GM11168 (cell line): ENCODE measurements around the gene HTR4.
"Not testable (repeated sequence)": the region's sequence is repeated elsewhere in the genome, so short reads cannot be mapped to it uniquely, and the experiment has no call there.

Source experiments
- in situ Hi-C: fragments of 300-500 bp; cut with MboI; formaldehyde crosslinking; loops from one replicate; pipeline ENCODE4 v1.12.0; 2022; ENCODE audit warnings: low sequenced_read_pairs; ENCODE audit not compliant: unreplicated experiment

Gene HTR4

DNA sequence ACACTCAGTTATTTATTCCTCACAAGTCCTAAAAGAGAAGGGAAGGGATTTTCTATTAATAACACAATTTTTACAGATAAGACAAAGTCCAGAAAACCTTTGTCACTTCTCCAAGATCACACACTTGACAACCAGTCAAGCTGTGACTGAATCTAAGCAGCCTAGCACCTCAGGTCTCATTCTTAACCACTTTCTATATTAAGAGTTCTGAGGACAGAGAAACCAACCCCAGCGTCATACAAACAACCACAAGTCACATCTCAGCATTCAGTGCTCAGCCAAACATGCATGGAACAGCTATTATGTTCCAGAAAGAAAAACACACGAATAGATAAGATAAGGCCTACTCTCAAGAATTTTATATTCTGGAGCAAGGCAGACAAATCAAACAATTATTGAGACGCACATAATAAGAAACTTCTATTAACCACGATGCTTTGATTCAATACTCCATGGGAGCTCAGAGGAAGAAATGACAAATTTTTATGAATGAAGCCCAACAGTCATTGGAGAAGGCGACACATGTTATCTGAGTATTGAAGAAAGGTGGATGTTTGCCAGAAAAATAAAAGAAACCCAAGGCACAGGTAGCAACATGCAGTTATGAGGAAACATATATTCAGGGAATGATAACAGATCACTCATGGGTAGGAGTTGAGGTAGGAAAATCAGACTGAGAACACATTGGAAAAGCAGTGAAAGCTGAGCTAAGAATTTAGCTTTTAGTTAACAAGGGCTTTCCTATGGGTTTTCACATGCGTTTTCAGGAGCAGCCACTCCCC lies 113.1 kb downstream of the HTR4 start:
- in situ Hi-C loops, result no loop called here

DNA sequence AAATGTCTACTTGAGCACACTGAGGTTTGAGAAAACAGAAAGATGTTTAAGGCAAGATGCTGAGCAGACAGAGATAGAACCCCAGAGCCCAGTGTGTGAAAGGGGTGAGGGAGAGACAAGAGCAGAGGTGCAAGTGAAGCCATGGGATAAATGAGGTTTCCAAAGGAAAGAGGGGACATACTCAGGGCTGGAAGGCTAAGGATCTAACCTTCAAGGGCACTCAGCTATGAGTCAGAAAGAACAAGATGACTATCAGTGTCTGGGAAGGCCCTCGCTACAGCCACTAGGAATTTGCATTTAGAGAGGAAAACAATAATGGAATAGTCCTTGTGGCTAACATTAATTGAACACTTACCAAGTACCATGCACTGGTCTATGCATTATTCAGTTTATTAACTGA lies 113.7 kb downstream of the HTR4 start:
- in situ Hi-C loops, result no loop called here

DNA sequence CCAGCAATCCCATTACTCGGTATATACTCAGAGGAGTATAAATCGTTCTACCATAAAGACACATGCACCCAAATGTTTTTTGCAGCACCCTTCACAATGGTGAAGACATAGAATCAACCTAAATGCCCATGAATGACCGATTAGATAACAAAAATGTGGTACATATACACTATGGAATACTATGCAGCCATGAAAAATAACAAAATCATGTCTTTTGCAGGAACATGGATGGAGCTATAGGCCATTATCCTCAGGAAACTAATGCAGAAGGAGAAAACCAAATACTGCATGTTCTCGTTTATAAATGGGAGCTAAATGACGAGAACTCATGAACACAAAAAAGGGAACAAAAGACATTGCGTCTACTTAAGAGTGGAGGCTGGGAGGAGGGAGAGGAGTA lies 114.5 kb downstream of the HTR4 start:
- in situ Hi-C loops, result no loop called here

DNA sequence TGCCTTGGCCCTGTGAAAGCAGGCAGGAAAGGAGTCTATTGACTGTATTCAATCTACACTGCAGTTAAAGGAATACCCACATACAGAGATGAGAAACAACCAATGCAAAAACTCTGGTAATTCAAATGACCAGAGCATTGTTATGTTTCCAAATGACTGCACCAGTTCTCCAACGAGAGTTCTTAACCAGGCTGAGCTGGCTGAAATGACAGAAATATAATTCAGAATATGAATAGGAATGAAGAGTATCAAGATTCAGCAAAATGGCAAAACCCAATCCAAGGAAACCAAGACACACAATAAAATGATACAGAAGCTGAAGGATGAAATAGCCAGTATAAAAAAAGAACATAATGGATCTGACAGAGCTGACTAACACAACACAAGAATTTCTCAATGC lies 119.1 kb downstream of the HTR4 start:
- in situ Hi-C loops, result no loop called here

DNA sequence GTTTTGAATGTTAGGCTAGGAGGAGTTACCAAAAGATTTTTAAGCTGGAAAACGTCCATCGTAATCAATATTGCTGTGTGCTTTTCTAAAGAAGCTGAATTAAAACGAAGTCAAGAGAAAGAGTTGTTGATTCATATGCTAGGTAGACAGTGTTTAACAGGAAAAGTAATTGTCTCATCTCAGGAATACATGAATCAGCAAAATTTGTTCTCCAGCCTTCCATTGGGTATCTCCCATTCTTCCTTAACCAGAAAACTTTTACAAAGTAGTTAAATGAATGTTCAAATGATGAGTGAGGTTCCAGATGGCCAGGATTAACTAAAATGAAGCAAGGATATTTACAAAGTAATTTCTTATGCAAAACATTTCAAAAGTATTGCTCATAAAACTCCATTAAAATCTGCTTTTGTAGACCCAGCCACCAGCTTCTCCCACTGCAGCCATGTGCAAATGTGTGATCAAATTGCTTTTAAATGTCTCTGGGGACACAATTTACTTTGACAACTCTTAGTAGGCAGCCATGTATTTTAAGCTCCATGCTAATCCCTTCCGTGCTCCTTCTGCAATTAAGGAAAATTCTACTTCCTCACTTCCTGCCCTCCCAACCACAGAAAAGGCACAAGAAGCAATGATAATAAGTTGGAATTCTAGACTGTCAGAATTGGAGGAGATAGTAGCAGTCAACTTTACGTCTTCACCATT lies 121.2 kb downstream of the HTR4 start:
- in situ Hi-C loops, result no loop called here

DNA sequence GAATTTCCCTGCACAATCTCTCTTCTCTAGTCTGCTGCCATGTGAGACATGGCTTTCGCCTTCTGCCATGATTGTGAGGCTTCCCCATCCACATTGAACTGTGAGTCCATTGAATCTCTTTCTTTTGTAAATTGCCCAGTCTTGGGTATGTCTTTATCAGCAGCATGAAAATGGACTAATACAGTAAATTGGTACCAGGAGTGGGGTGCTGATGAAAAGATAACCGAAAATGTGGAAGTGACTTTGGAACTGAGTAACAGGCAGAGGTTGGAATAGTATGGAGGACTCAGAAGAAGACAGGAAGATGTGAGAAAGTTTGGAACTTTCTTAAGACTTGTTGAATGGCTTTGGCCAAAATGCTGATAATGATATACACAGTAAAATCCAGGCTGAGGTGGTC lies 124.9 kb downstream of the HTR4 start:
- in situ Hi-C loops, result not testable (repeated sequence)

DNA sequence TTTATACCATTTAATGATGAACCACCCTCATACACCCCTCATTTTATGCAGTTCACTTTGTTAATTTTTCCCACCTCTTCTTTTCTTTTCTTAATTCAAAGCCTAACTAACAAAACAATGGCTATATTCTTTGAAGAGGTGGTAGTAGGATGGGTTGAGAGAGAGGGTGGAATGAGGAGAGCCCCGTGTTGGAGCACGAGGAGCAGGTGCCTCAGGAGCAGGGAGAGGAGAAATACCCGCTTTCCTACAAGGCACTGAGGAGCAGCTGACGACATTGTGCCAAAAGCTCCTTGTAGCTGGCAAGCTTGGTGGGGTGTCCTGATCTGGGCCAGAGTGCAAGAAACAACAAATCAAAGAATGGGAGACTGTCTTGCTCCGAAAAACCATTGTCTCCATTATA lies 129.6 kb downstream of the HTR4 start:
- in situ Hi-C loops, result no loop called here

DNA sequence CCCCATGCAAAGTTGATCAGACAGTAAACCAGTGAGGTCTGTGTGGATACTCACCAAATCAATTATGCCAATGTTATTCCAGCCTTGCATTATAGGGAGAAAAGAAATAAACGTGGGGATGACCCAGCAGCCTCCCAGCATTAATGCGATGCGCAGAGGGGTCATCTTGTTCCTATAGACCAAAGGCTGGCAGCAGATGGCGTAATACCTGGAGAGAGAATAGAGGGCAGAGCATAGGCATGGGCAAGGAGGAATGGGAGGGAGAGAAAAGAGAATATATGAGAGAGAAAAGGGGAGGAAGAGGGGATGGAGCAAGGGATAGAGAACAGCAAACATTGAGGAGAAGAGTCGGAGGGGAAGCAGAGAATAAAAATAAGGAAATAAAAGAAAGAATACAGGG lies 131.2 kb downstream of the HTR4 start:
- in situ Hi-C loops, result no loop called here

DNA sequence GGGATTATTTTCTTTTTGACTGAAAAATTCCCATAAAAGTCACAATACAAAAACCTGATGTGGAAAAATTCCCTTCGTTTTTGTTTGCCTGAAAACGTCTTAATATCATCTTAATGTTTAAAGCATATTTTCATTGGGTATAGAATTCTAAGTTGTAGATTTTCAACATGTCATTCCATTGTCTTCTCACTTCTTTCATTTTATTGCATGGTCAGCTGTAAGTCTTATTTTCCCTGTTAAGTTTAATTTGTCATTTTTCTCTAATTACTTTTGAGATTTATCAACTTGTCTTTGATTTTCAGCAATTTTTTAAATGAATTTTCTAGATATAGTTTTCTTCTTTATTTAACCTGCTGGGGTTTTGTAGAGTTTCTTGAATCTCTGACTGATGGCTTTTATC lies 138.9 kb downstream of the HTR4 start:
- in situ Hi-C loops, result no loop called here

DNA sequence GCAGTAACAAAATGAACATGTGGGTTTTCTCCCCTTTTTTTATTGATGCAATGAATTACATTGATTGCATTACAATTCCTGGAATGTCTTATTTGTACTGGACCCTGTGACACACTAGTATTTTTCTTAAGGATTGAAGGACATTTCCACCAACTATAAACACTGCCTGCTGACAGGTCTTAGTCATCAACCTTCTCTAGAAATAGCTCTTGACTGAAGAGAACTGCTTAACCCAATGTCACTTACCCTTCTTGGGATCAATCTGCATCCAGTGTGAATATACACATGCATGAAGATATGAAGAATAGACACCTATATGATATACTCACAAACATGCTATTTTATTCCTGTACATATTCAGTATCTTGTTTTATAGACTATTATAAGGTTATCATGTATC lies 140.0 kb downstream of the HTR4 start:
- in situ Hi-C loops, result no loop called here

DNA sequence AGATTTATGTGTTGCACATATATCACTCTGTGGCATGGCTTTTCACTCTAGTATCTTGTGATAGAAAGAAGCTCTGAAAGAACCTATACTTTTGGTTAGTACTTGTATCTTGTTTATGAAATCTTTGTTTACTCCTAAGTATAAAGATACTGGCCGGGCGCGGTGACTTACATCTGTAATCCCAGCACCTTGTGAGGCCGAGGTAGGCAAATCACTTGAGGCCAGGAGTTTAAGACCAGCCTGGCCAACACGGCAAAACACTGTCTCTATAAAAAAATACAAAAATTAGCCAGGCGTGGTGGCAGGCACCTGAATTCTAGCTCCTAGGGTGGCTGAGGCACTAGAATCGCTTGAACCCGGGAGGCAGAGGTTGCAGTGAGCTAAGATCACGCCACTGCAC lies 141.8 kb downstream of the HTR4 start:
- in situ Hi-C loops, result no loop called here

DNA sequence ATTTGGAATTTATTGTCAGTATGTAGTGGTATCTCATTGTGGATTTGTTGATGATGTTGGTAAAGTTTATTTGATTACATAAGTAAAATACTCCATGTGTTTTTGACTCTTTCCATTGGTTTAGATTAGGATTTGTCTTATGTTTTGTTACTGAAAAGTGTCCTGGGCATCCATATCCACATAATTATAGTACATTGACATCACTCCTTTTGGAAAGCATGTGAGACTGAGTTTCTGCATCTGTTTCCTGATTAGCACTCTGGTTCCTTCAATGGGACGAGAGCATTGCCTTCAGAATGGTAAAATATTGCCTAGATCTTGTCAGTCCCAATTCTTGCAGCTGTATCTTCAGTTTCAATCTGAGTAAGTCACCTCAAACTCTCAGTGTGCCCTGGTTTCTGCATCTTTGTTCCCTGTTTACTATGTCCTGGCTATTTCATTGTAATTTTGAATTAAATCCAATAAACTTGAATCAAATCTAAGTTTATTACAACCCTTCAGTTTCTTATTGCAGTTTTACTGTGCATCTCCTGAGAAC lies 142.4 kb downstream of the HTR4 start:
- in situ Hi-C loops, result no loop called here

DNA sequence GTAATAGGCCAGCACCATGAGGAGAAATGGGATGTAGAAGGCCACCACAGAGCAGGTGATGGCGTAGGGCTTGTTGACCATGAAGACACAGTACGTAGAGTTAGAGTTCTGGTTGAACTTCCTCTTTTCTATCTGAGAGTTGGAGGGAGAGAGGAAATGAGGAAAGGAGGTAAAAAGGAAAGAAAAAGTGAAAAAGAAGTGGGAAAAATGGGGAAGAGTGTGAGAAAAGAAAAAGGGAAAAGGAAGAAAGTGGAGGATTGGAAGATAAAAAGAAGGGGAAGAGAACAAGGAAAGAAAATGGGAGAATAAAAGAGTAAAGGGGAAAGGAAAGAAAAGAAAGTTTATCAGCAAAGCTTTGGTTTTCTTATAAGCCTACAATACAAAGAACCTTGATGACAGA lies 144.4 kb downstream of the HTR4 start:
- in situ Hi-C loops, result no loop called here

DNA sequence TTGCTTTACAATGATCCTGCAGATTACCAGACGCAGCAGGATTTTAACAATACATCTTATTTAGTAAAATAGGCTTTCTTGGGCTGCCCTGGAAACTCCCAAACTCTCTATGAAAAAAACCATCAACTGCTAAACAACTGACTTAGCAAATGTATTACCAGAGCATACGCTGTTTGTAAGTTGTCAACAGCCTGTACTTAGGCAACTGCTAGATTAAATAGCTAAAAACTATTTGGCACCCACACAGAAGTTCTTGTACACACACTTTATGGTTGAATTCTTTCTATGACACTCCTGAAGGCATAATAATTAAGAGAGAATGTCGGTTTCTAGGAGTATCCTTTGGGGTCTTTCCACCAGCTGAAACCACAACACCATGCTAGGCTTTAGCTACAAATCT lies 146.7 kb downstream of the HTR4 start:
- in situ Hi-C loops, result no loop called here

DNA sequence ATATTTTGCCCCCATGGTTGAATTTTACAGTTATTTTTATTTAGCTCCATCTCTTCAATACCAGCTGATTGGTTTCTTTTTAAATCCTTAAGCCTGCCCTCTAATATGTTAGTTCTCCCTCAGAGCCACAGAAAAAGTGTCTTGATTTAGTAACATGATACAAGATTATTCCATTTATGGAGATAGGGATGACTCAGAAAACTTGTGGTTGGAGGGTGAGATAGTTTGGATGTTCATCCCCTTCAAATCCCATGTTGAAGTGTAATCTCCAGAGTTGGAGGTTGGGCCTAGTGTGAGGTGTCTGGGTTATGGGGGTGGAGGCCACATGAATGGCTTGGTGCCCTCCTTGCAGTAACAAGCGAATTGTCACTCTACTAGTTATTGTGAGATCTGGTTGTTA lies 154.9 kb downstream of the HTR4 start:
- in situ Hi-C loops, result no loop called here

DNA sequence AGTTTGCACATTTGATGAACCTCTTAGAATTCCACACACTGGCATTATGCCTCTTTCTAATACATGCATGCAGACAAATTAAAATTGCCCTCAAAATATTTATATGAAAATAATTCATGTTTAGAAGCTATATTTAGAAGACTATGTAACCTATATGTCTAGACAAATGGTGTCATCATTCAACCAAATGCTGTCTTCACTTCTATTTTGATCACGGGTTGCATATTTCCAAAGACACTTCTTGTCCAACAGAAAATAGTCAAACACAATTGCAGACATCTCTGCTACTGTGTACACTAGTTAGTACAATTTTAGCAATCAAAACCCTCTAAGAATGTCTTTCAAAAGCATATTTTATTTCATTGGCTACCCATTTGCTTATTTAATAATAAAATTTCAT lies 156.6 kb downstream of the HTR4 start:
- in situ Hi-C loops, result no loop called here

DNA sequence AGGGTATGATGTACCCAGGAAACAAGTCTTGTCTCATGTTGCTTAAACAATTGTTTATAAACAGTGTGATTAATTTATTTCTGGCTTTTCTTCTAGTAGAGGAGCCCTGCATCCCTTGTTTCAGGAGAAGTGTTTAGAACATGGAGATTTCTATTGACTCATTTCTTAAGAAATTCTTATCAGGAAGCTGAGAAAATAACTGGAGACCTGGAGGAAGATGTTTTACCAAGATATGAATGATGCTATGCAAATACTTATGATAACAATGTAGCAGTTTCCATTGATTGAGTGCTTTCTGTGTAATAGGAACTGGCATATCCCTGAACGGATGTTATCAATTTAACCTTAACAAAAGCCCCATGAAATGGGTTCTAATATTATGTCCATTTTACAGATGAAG lies 162.0 kb downstream of the HTR4 start:
- in situ Hi-C loops, result no loop called here

DNA sequence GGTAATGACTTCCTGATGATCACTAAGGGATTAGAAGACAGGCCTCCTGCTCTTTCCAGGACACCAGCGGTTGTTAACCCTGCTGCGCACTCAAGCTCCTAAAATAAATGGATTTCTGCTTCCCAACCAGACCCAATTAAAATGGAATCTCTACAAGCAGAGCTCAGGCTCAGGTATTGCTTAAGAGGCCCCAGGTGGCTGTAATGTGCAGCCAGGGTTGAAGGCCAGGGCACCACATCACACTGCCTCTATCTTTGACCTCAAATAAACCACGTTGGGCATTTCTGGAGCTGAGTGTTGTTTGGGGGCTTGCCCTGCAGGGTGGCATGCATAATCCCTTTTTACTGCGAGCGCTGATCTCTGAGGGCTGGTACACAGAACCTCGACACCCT lies 162.5 kb downstream of the HTR4 start:
- in situ Hi-C loops, result no loop called here

DNA sequence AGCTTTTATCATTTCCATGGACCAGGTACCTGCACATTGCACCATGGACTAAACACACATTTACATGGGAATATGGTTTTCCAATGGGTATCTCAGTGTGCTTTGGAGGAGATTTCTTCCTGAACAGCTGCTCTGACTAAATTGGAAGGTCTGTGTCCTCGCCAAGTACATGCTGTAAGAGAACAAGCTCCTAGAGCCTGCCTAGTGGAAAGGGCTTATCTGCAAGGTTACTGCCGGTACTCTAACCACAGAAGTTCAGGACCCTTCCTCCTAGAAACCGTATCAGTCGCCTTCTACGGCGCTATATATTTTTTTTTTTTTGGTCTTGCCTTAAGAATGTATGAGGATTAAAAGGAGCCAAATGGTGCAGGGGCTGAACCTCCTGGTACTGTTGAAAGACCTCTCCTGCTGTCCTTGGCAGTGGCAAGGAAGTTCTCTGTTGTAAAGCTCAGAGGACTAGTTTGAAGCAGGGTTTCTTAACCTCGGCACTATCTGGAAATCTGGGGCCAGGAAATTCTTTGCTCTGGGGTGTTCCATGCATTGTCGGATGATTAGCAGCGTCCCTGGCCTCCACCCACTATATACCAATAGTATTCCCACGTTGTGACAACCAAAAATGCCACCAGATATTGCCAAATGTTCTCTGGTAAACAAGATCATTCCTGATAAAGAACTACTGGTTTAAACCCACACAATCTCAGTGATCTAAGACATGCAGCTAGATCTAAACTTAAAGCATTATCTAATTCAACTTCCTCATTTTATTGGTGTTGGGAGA lies 163.1 kb downstream of the HTR4 start:
- in situ Hi-C loops, result no loop called here

DNA sequence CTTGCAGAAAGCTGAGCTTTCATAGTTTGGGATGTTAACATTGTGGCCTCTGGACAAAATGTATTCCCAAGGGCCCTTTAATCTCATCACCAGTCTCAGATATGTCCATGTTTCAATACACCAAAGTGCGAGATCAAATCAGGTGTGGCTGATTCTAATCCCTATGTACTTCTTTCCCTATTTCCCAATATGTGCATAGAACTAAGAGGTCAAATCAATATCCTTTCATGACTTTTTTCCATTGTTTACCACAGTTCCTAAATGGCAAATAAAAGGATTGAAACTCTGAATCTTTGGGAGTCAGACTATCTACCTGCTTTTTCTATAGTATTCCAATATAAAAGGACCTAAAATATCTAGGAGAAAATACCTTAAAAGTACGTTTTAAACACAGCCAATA lies 165.6 kb downstream of the HTR4 start:
- in situ Hi-C loops, result no loop called here

DNA sequence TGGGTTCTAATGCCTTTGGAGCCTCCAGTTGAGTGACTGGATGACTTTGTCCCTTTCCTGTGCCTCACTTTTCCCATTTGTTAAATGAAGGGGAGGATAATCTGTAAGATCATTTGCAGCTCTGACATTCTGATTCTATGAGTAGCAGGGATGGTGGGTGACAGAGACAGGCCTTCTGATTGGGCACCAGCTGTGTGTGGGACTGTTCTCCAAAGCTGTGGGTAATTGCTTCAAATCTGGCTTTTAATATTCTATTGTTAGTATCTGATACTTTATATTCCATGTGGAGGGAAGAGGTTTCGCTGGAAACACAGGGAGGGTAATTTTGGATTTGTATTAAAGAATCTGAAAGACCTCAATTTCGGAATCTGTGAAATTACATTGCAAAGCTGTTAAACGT lies 167.9 kb downstream of the HTR4 start:
- in situ Hi-C loops, result no loop called here
